Measurements from ENCODE around the gene SMARCE1.

The SMARCE1 gene

GRCh38 chr17:40614431-40615067 is 33.1 kb downstream of the SMARCE1 start:
- no peak overlapping the region; the same call in 1 of the 2 replicates for H3K9ac ChIP-seq (ENCODE audit: low read length)
- H3K4me2 ChIP-seq (ENCODE audit: low read length), result peak overlapping the region; percentile 17; the same call in 1 of the 2 replicates
- H3K27ac ChIP-seq (ENCODE audit: low read depth, low read length, poor library complexity, severe bottlenecking), result peak overlapping the region; percentile 72
- TF ChIP-seq, protein P1, sequence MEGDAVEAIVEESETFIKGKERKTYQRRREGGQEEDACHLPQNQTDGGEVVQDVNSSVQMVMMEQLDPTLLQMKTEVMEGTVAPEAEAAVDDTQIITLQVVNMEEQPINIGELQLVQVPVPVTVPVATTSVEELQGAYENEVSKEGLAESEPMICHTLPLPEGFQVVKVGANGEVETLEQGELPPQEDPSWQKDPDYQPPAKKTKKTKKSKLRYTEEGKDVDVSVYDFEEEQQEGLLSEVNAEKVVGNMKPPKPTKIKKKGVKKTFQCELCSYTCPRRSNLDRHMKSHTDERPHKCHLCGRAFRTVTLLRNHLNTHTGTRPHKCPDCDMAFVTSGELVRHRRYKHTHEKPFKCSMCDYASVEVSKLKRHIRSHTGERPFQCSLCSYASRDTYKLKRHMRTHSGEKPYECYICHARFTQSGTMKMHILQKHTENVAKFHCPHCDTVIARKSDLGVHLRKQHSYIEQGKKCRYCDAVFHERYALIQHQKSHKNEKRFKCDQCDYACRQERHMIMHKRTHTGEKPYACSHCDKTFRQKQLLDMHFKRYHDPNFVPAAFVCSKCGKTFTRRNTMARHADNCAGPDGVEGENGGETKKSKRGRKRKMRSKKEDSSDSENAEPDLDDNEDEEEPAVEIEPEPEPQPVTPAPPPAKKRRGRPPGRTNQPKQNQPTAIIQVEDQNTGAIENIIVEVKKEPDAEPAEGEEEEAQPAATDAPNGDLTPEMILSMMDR (IDR thresholded peaks at IDR 0.05; ENCODE audit: low read length), result no peak
- no peak for TF ChIP-seq EZH2 (IDR thresholded peaks at IDR 0.05; ENCODE audit: borderline replicate concordance, low read length)
- H3F3A ChIP-seq (ENCODE audit: insufficient read depth, low read length), result no peaks in the 10 kb centered on the region
- H2AFZ ChIP-seq (ENCODE audit: low read length), result no peak overlapping the region
- no peak overlapping the region for H3K4me3 ChIP-seq (ENCODE audit: low read depth, low read length, poor library complexity, severe bottlenecking)
- H4K20me1 ChIP-seq (ENCODE audit: insufficient read depth, low read length), result no peaks in the 10 kb centered on the region
- no peaks in the 10 kb centered on the region for H3K36me3 ChIP-seq (ENCODE audit: insufficient read depth, low read length)
- H3K27me3 ChIP-seq (ENCODE audit: insufficient read depth, low read length), result no peaks in the 10 kb centered on the region
- H3K79me2 ChIP-seq (ENCODE audit: insufficient read depth, low read length), result no peaks in the 10 kb centered on the region
- H3K4me1 ChIP-seq (ENCODE audit: insufficient read depth, low read length, severe bottlenecking), result peaks cover 27% of the 10 kb centered on the region
- H3K9me2 ChIP-seq (ENCODE audit: low read depth, low read length), result no peaks in the 10 kb centered on the region
- no peaks in the 10 kb centered on the region for H3K9me3 ChIP-seq (ENCODE audit: low read length)

DNA sequence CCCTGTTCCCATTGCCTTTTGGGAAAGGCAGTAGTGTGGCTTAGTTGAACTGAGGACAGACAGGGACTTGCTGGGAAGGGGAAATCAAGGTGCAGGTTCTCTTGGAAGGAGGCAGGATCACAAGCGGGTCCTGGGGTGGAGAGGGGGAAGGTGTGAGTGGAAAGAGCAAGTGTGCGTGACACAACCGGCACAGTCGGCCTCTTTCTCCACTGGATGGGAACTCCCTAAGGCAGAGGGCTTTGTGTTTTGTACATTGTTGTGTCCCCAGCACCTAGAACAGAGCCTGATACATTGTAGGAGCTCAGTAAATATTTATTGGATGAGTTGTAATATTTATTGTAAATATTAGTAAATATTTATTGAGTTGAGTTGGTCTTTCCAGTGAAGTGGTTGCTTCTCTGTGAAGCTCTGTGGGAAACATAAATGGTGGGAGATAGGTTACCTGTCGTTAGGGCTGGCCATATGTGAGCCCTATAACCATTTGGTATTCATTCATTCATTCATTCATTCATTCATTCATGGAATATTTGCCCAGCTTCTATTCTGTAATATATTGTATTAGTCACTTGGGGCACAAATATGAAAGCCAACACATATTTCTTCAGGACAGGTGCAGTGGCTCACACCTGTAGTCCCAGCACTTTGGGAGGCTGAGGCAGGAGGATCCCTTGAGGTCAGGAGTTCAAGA is 34.0 kb downstream of the SMARCE1 start:
- Histone ChIP-seq H3K9me3 (ENCODE audit: low read length) (no peaks in the 10 kb centered on the region), H3K4me1 (ENCODE audit: insufficient read depth, low read length, severe bottlenecking) (peaks cover 26% of the 10 kb centered on the region), H3K79me2 (ENCODE audit: insufficient read depth, low read length) (no peaks in the 10 kb centered on the region), H3K36me3 (ENCODE audit: insufficient read depth, low read length) (no peaks in the 10 kb centered on the region), H3K9me2 (ENCODE audit: low read depth, low read length) (no peaks in the 10 kb centered on the region), H4K20me1 (ENCODE audit: insufficient read depth, low read length) (no peaks in the 10 kb centered on the region), H3K4me2 (ENCODE audit: low read length) (no peak overlapping the region), H3F3A (ENCODE audit: insufficient read depth, low read length) (no peaks in the 10 kb centered on the region), H3K27me3 (ENCODE audit: insufficient read depth, low read length) (no peaks in the 10 kb centered on the region), H2AFZ (ENCODE audit: low read length) (no peak overlapping the region), H3K27ac (ENCODE audit: low read depth, low read length, poor library complexity, severe bottlenecking) (no peak overlapping the region), H3K9ac (ENCODE audit: low read length) (no peak overlapping the region), H3K4me3 (ENCODE audit: low read depth, low read length, poor library complexity, severe bottlenecking) (no peak overlapping the region)
- no peak for TF ChIP-seq EZH2 (IDR thresholded peaks at IDR 0.05; ENCODE audit: borderline replicate concordance, low read length)
- TF ChIP-seq, protein P1 (IDR thresholded peaks at IDR 0.05; ENCODE audit: low read length), result no peak

GRCh38 chr17:40612599-40613244 is 34.9 kb downstream of the SMARCE1 start:
- Histone ChIP-seq H3K4me2 (ENCODE audit: low read length) (no peak overlapping the region), H4K20me1 (ENCODE audit: insufficient read depth, low read length) (no peaks in the 10 kb centered on the region), H2AFZ (ENCODE audit: low read length) (no peak overlapping the region)

More at GRCh38 chr17:40612599-40613244, 34.9 kb downstream of the SMARCE1 start:
- no peaks in the 10 kb centered on the region for H3K9me3 ChIP-seq (ENCODE audit: low read length)
- H3K27me3 ChIP-seq (ENCODE audit: insufficient read depth, low read length), result no peaks in the 10 kb centered on the region
- no peak overlapping the region for H3K27ac ChIP-seq (ENCODE audit: low read depth, low read length, poor library complexity, severe bottlenecking)
- no peaks in the 10 kb centered on the region for H3K36me3 ChIP-seq (ENCODE audit: insufficient read depth, low read length)
- no peaks in the 10 kb centered on the region for H3F3A ChIP-seq (ENCODE audit: insufficient read depth, low read length)
- H3K9me2 ChIP-seq (ENCODE audit: low read depth, low read length), result no peaks in the 10 kb centered on the region
- H3K9ac ChIP-seq (ENCODE audit: low read length), result no peak overlapping the region
- no peaks in the 10 kb centered on the region for H3K79me2 ChIP-seq (ENCODE audit: insufficient read depth, low read length)
- peaks cover 30% of the 10 kb centered on the region for H3K4me1 ChIP-seq (ENCODE audit: insufficient read depth, low read length, severe bottlenecking)
- H3K4me3 ChIP-seq (ENCODE audit: low read depth, low read length, poor library complexity, severe bottlenecking), result no peak overlapping the region
- TF ChIP-seq, protein P1 (IDR thresholded peaks at IDR 0.05; ENCODE audit: low read length), result no peak
- TF ChIP-seq EZH2 (IDR thresholded peaks at IDR 0.05; ENCODE audit: borderline replicate concordance, low read length), result no peak

All from OCI-LY1 (cell line).